Gastrocnemius medialis (tissue), 4 donors: Measurements from ENCODE around the gene SRP54.

Experiments used
- CTCF ChIP-seq, 5 experiments: fragments of 450-650 bp in 3 of 5; fragments of 200-600 bp in 2 of 5; sonication (generic) in 2 of 5; IDR thresholded peaks in 4 of 5; conservative IDR thresholded peaks in 1 of 5; 1 replicate in 4 of 5; 2 replicates in 1 of 5; pipeline ENCODE4 v1.5.1; 2016 to 2019; ENCODE audit warnings: antibody characterized with exemption in 5 of 5, mild to moderate bottlenecking in 3 of 5, moderate library complexity in 3 of 5
- POLR2A ChIP-seq, 2 donors: fragments of 450-650 bp; IDR thresholded peaks; one replicate each; pipeline ENCODE4 v1.6.1; 2017; ENCODE audit warnings: antibody characterized with exemption in 2 of 2, mild to moderate bottlenecking in 2 of 2, moderate library complexity in 2 of 2

DNA sequence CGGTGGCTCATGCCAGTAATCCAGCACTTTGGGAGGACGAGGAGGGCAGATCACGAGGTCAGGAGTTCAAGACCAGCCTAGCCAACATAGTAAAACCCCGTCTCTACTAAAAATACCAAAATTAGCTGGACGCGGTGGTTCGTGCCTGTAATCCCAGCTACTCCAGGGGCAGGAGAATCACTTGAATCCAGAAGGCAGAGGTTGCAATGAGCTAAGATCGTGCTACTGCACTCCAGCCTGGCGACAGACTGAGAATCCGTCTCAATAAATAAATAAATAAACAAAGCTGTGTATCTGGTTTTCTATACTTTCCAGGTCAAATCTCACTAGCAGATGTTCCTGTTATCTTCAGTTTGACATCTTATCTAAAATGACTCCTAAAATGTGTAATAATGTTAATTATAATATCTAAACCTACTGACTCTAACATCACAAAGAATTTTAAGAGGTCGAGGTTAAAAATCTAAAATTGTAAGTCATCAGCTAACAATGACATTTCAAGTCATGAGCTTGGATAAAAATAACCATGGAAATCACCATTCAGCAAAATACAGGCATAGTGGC lies 2.4 kb upstream of the SRP54 start:
- no peak for TF ChIP-seq CTCF (IDR thresholded peaks at IDR 0.05 in 4 of 5, conservative IDR thresholded peaks at IDR 0.05 in 1 of 5)
- no peak for TF ChIP-seq POLR2A (IDR thresholded peaks at IDR 0.05)
